Nephron (organoid): ENCODE data around the gene SYNDIG1.

ENCODE experiments used
- H3K27ac Mint-ChIP-seq, 3 experiments: 2 replicates each; pipeline ENCODE4 v1.8.0; 2020; ENCODE audit warnings: mixed read lengths in 3 of 3, mild to moderate bottlenecking in 2 of 3, moderate library complexity in 1 of 3
- H3K27me3 Mint-ChIP-seq: 2 replicates; pipeline ENCODE4 v1.8.0; 2021; ENCODE audit warnings: low read depth, mild to moderate bottlenecking, moderate library complexity, mixed read lengths
- H3K36me3 Mint-ChIP-seq: 2 replicates; pipeline ENCODE4 v1.8.0; 2020; ENCODE audit warnings: low read depth, mixed read lengths
- H3K4me1 Mint-ChIP-seq: 2 replicates; pipeline ENCODE4 v1.8.0; 2020; ENCODE audit warnings: mixed read lengths
- H3K4me3 Mint-ChIP-seq, 3 experiments: 2 replicates each; pipeline ENCODE4 v1.8.0; 2020; ENCODE audit warnings: mild to moderate bottlenecking in 3 of 3, mixed read lengths in 3 of 3, moderate library complexity in 2 of 3
- H3K9me3 Mint-ChIP-seq: 2 replicates; pipeline ENCODE4 v1.8.0; 2020; ENCODE audit warnings: mixed read lengths
- CTCF ChIP-seq, 3 experiments: fragments of 200-600 bp; sonication (generic); IDR thresholded peaks; one replicate each; pipeline ENCODE4 v1.5.0; 2021; ENCODE audit warnings: antibody characterized with exemption in 3 of 3; ENCODE audit not compliant: unreplicated experiment in 3 of 3

SYNDIG1 gene

GRCh38 chr20:24477831-24478547, 8.6 kb downstream of the SYNDIG1 start:
- no peaks in the 10 kb centered on the region for H3K36me3 Mint-ChIP-seq
- no peak overlapping the region for H3K27ac Mint-ChIP-seq
- H3K27me3 Mint-ChIP-seq = peaks cover 33% of the 10 kb centered on the region
- no peaks in the 10 kb centered on the region for H3K9me3 Mint-ChIP-seq
- no peaks in the 10 kb centered on the region for H3K4me1 Mint-ChIP-seq
- no peak overlapping the region for H3K4me3 Mint-ChIP-seq
- TF ChIP-seq CTCF (IDR thresholded peaks at IDR 0.05; ENCODE audit: unreplicated experiment in 3 of 3) = no peak

GRCh38 chr20:24478584-24478983, 9.2 kb downstream of the SYNDIG1 start:
- Mint-ChIP-seq H3K4me3 (no peak overlapping the region), H3K27me3 (peaks cover 28% of the 10 kb centered on the region), H3K27ac (no peak overlapping the region), H3K4me1 (no peaks in the 10 kb centered on the region), H3K9me3 (no peaks in the 10 kb centered on the region), H3K36me3 (no peaks in the 10 kb centered on the region)
- TF ChIP-seq CTCF (IDR thresholded peaks at IDR 0.05; ENCODE audit: unreplicated experiment in 3 of 3) = no peak

- H3K4me1 Mint-ChIP-seq = no peaks in the 10 kb centered on the region
- H3K9me3 Mint-ChIP-seq = no peaks in the 10 kb centered on the region
- H3K4me3 Mint-ChIP-seq = no peak overlapping the region
- no peaks in the 10 kb centered on the region for H3K36me3 Mint-ChIP-seq
- H3K27me3 Mint-ChIP-seq = peaks cover 29% of the 10 kb centered on the region
- H3K27ac Mint-ChIP-seq = no peak overlapping the region
- TF ChIP-seq CTCF (IDR thresholded peaks at IDR 0.05; ENCODE audit: unreplicated experiment in 3 of 3) = no peak
Measured at GRCh38 chr20:24479106-24479505, 9.7 kb downstream of the SYNDIG1 start.

- peaks cover 28% of the 10 kb centered on the region for H3K27me3 Mint-ChIP-seq
- no peak overlapping the region for H3K27ac Mint-ChIP-seq
- H3K4me3 Mint-ChIP-seq = no peak overlapping the region
- H3K4me1 Mint-ChIP-seq = no peaks in the 10 kb centered on the region
- TF ChIP-seq CTCF (IDR thresholded peaks at IDR 0.05; ENCODE audit: unreplicated experiment in 3 of 3) = no peak
- no peaks in the 10 kb centered on the region for H3K36me3 Mint-ChIP-seq
- H3K9me3 Mint-ChIP-seq = no peaks in the 10 kb centered on the region
Measured at GRCh38 chr20:24479595-24479994, 10.2 kb downstream of the SYNDIG1 start.

- no peaks in the 10 kb centered on the region for H3K9me3 Mint-ChIP-seq
- H3K4me3 Mint-ChIP-seq = no peak overlapping the region
- H3K27me3 Mint-ChIP-seq = peaks cover 25% of the 10 kb centered on the region
- H3K36me3 Mint-ChIP-seq = no peaks in the 10 kb centered on the region
- H3K27ac Mint-ChIP-seq = no peak overlapping the region
- no peak for TF ChIP-seq CTCF (IDR thresholded peaks at IDR 0.05; ENCODE audit: unreplicated experiment in 3 of 3)
- H3K4me1 Mint-ChIP-seq = no peaks in the 10 kb centered on the region
Measured at GRCh38 chr20:24480509-24480908, 11.1 kb downstream of the SYNDIG1 start.

- no peak overlapping the region for H3K4me3 Mint-ChIP-seq
- TF ChIP-seq CTCF (IDR thresholded peaks at IDR 0.05; ENCODE audit: unreplicated experiment in 3 of 3) = no peak
- H3K36me3 Mint-ChIP-seq = no peaks in the 10 kb centered on the region
- no peaks in the 10 kb centered on the region for H3K9me3 Mint-ChIP-seq
- H3K27me3 Mint-ChIP-seq = peaks cover 21% of the 10 kb centered on the region
- no peak overlapping the region for H3K27ac Mint-ChIP-seq
- H3K4me1 Mint-ChIP-seq = no peaks in the 10 kb centered on the region
Measured at GRCh38 chr20:24481173-24481572, 11.7 kb downstream of the SYNDIG1 start.
